IMR-90 (cell line): Measurements from ENCODE around the gene PIGN. TPM values are rescaled to one million over a fixed set of nuclear protein-coding genes. Genes with fewer than 3 reads are reported as not detected.

Experiments
- ATAC-seq: fragments of 200-7000 bp; cut with Tn5 transposase; 2 replicates; pipeline ENCODE4 v1.9.1; 2020; ENCODE audit warnings: low read depth, mild to moderate bottlenecking, moderate library complexity
- BruUV-seq: library from RNA; stranded (reverse); fragments of 400-500 nt; replicated peaks from 2 replicates; lab custom pipeline; 2021; lab: Mats Ljungman, UMichigan
- CTCF ChIA-PET: fragments of 300-600 bp; formaldehyde crosslinking; extraction: SDS; loops from one replicate; lab custom pipeline; 2021; ENCODE audit warnings: antibody characterized with exemption; lab: Yijun Ruan, JAX
- POLR2A ChIA-PET: fragments of 300-600 bp; sonication (Branson Sonifier 250); formaldehyde crosslinking; loops from one replicate; lab custom pipeline; 2022; ENCODE audit warnings: antibody characterized with exemption; ENCODE audit not compliant: unreplicated experiment; lab: Charles Lee
- DNase-seq: peaks from one replicate; pipeline ENCODE4 v3.0.0; 2013
- H2AFZ ChIP-seq: replicated peaks from 2 replicates; pipeline ENCODE3; 2013; ENCODE audit warnings: low read length, mild to moderate bottlenecking; ENCODE audit not compliant: poor library complexity
- H2AK5ac ChIP-seq: 2 replicates; pipeline ENCODE4 v1.6.1; 2013; ENCODE audit warnings: low read depth, low read length, inconsistent platforms
- H2AK9ac ChIP-seq: replicated peaks from 2 replicates; pipeline ENCODE3; 2013; ENCODE audit warnings: mild to moderate bottlenecking, low read depth, low read length, moderate library complexity; ENCODE audit not compliant: poor library complexity
- H2BK120ac ChIP-seq: 2 replicates; pipeline ENCODE4 v1.6.1; 2013; ENCODE audit warnings: low read depth, low read length, inconsistent platforms
- H2BK15ac ChIP-seq: 3 replicates; pipeline ENCODE4 v1.6.1; 2013; ENCODE audit warnings: low read depth, low read length, inconsistent platforms
- H2BK20ac ChIP-seq: 2 replicates; pipeline ENCODE4 v1.6.1; 2013; ENCODE audit warnings: low read depth, mild to moderate bottlenecking, inconsistent platforms, low read length, moderate library complexity
- H2BK5ac ChIP-seq: 2 replicates; pipeline ENCODE4 v1.6.1; 2013; ENCODE audit warnings: mild to moderate bottlenecking, low read depth, low read length, inconsistent platforms; ENCODE audit not compliant: poor library complexity, severe bottlenecking
- H3K14ac ChIP-seq: replicated peaks from 2 replicates; pipeline ENCODE4 v1.6.1; 2013; ENCODE audit warnings: low read depth, low read length, inconsistent platforms
- H3K18ac ChIP-seq: 2 replicates; pipeline ENCODE4 v1.6.1; 2013; ENCODE audit warnings: low read depth, low read length, control low read depth
- H3K23ac ChIP-seq: 2 replicates; pipeline ENCODE4 v1.6.1; 2013; ENCODE audit warnings: low read depth, low read length, inconsistent platforms
- H3K27ac ChIP-seq: 2 replicates; pipeline ENCODE4 v1.5.1; 2013; ENCODE audit warnings: mild to moderate bottlenecking, control low read depth, low read length; ENCODE audit not compliant: insufficient read depth
- H3K27me3 ChIP-seq: 2 replicates; pipeline ENCODE4 v1.6.1; 2013; ENCODE audit warnings: low read length; ENCODE audit not compliant: control insufficient read depth, insufficient read depth
- H3K36me3 ChIP-seq: 2 replicates; pipeline ENCODE4 v1.6.1; 2013; ENCODE audit warnings: low read length, mixed read lengths; ENCODE audit not compliant: control insufficient read depth, insufficient read depth
- H3K4ac ChIP-seq: 2 replicates; pipeline ENCODE4 v1.6.1; 2013; ENCODE audit warnings: low read depth, low read length, inconsistent platforms
- H3K4me1 ChIP-seq: 2 replicates; pipeline ENCODE4 v1.6.1; 2013; ENCODE audit warnings: low read length, mixed read lengths; ENCODE audit not compliant: control insufficient read depth, insufficient read depth
- H3K4me2 ChIP-seq: 2 replicates; pipeline ENCODE4 v1.6.1; 2013; ENCODE audit warnings: low read depth, mild to moderate bottlenecking, control low read depth, low read length, moderate library complexity
- H3K4me3 ChIP-seq: 2 replicates; pipeline ENCODE4 v1.5.1; 2013; ENCODE audit warnings: low read depth, mild to moderate bottlenecking, control low read depth, low read length, moderate library complexity; ENCODE audit not compliant: insufficient read depth
- H3K56ac ChIP-seq: 2 replicates; pipeline ENCODE4 v1.6.1; 2013; ENCODE audit warnings: low read length, inconsistent platforms; ENCODE audit not compliant: insufficient read depth; ENCODE audit errors: extremely low read depth
- H3K79me1 ChIP-seq, 2 experiments: 2 replicates each; pipeline ENCODE4 v1.6.1; 2013; ENCODE audit warnings: low read length in 2 of 2, inconsistent platforms in 1 of 2, low read depth in 1 of 2
- H3K9ac ChIP-seq: 2 replicates; pipeline ENCODE4 v1.6.1; 2013; ENCODE audit warnings: low read depth, low read length, control low read depth
- H3K9me1 ChIP-seq: 2 replicates; pipeline ENCODE4 v1.6.1; 2013; ENCODE audit warnings: low read length, inconsistent platforms; ENCODE audit not compliant: insufficient read depth
- H3K9me3 ChIP-seq: 2 replicates; pipeline ENCODE4 v1.6.1; 2013; ENCODE audit warnings: low read length; ENCODE audit not compliant: control insufficient read depth, insufficient read depth
- H4K20me1 ChIP-seq: 2 replicates; pipeline ENCODE4 v1.6.1; 2013; ENCODE audit warnings: low read length, inconsistent platforms; ENCODE audit not compliant: insufficient read depth
- H4K5ac ChIP-seq: 2 replicates; pipeline ENCODE4 v1.6.1; 2013; ENCODE audit warnings: mild to moderate bottlenecking, low read depth, low read length, control low read depth
- H4K8ac ChIP-seq, 2 experiments: 2 replicates each; pipeline ENCODE4 v1.6.1; 2013; ENCODE audit warnings: low read depth in 2 of 2, low read length in 2 of 2, control low read depth in 1 of 2, inconsistent platforms in 1 of 2
- H4K91ac ChIP-seq: 2 replicates; pipeline ENCODE4 v1.6.1; 2013; ENCODE audit warnings: low read depth, low read length, inconsistent platforms; ENCODE audit not compliant: insufficient read depth
- BHLHE40 ChIP-seq: fragments of 150-350 bp; IDR thresholded peaks from 2 replicates; pipeline ENCODE4 v1.6.1; 2016; ENCODE audit warnings: mild to moderate bottlenecking, low read depth, low read length
- CEBPB ChIP-seq: IDR thresholded peaks from 2 replicates; pipeline ENCODE4 v1.6.1; 2012; ENCODE audit warnings: low read depth, low read length, improper control_type of control experiment
- CHD1 ChIP-seq: IDR thresholded peaks from 2 replicates; pipeline ENCODE4 v1.6.1; 2012; ENCODE audit warnings: low read depth, low read length, improper control_type of control experiment
- ELK1 ChIP-seq: fragments of 150-350 bp; IDR thresholded peaks from 2 replicates; pipeline ENCODE4 v1.6.1; 2016; ENCODE audit warnings: low read depth, mild to moderate bottlenecking, low read length, moderate library complexity, borderline replicate concordance
- FOS ChIP-seq: fragments of 150-350 bp; IDR thresholded peaks from 2 replicates; pipeline ENCODE4 v1.6.1; 2016; ENCODE audit warnings: low read depth, low read length
- MAFK ChIP-seq: IDR thresholded peaks from 2 replicates; pipeline ENCODE4 v1.6.1; 2012; ENCODE audit warnings: low read depth, low read length, improper control_type of control experiment
- MAZ ChIP-seq: IDR thresholded peaks from 2 replicates; pipeline ENCODE4 v1.6.1; 2012; ENCODE audit warnings: low read depth, mild to moderate bottlenecking, low read length, improper control_type of control experiment, moderate library complexity, borderline replicate concordance
- MXI1 ChIP-seq: IDR thresholded peaks from 2 replicates; pipeline ENCODE4 v1.6.1; 2012; ENCODE audit warnings: low read depth, mild to moderate bottlenecking, low read length, moderate library complexity, borderline replicate concordance
- POLR2A ChIP-seq: IDR thresholded peaks from 2 replicates; pipeline ENCODE4 v1.6.1; 2012; ENCODE audit warnings: mild to moderate bottlenecking, low read depth, low read length
- RAD21 ChIP-seq: IDR thresholded peaks from 2 replicates; pipeline ENCODE4 v1.6.1; 2012; ENCODE audit warnings: low read length, improper control_type of control experiment
- RFX5 ChIP-seq: IDR thresholded peaks from 2 replicates; pipeline ENCODE4 v1.8.0; 2012; ENCODE audit warnings: low read depth, mild to moderate bottlenecking, low read length, moderate library complexity
- dilution Hi-C: fragments of 300-500 bp; cut with HindIII; formaldehyde crosslinking; loops from one replicate; pipeline ENCODE4 v1.14.3; 2018; ENCODE audit warnings: low sequenced_read_pairs; ENCODE audit not compliant: unreplicated experiment
- in situ Hi-C: fragments of 300-500 bp; cut with MboI; formaldehyde crosslinking; loops from 3 replicates; pipeline ENCODE4 v1.14.3; 2019; ENCODE audit warnings: low sequenced_read_pairs, inconsistent platforms, mixed read lengths
- intact Hi-C: fragments of 100-400 bp; cut with micrococcal nuclease; formaldehyde crosslinking; loops from 2 replicates; pipeline ENCODE4 v1.10.0; 2022
- polyA plus RNA-seq, 3 experiments: library from polyadenylated mRNA; depleted of rRNA; stranded (reverse); fragments of >200 nt; gene quantifications; 2 replicates each; pipeline ENCODE4 v1.2.3, GENCODE V29; 2012; ENCODE audit warnings: low replicate concordance in 1 of 3
- total RNA-seq: library from RNA; depleted of rRNA; stranded (reverse); fragments of >200 nt; gene quantifications from 2 replicates; pipeline ENCODE4 v1.2.3, GENCODE V29; 2012
- TF ChIP-seq, protein P1 (sequence below): fragments of 150-350 bp; IDR thresholded peaks from 2 replicates; pipeline ENCODE4 v1.6.1; 2017; ENCODE audit warnings: mild to moderate bottlenecking, antibody characterized with exemption, low read length, low read depth

Gene PIGN
- total and polyA plus RNA-seq, 2 of the 4 experiments (the other 2 are of a cell fraction) = 9.0 to 17.9 TPM

- dilution Hi-C loops = no loop called here
- BruUV-seq = no TSS peak
Measured at GRCh38 chr18:62211325-62211828, 24.5 kb upstream of the PIGN start.

More at GRCh38 chr18:62211325-62211828, 24.5 kb upstream of the PIGN start:
- Histone ChIP-seq H2AK5ac (no peak overlapping the region), H4K5ac (no peak overlapping the region), H3K9me1 (0 out of 2 replicates have a peak, but pooled peaks cover 5% of the 10 kb centered on the region), H3K56ac (no peak overlapping the region), H3K9me3 (no peaks in the 10 kb centered on the region), H3K14ac (no peak overlapping the region), H3K4me2 (no peak overlapping the region), H3K36me3 (peaks cover 9% of the 10 kb centered on the region), H2BK20ac (no peak overlapping the region), H2AK9ac (no peak overlapping the region), H2BK120ac (no peak overlapping the region), H3K79me1 (peaks cover 22 to 38% of the 10 kb centered on the region in 2 experiments; a peak in 3 of 4 replicates), H2AFZ (no peak overlapping the region), H3K27ac (no peak overlapping the region), H2BK15ac (no peak overlapping the region), H3K23ac (no peak overlapping the region), H3K27me3 (no peaks in the 10 kb centered on the region), H4K8ac (no peak overlapping the region), H3K4me3 (no peak overlapping the region), H3K18ac (no peak overlapping the region), H3K9ac (no peak overlapping the region), H3K4me1 (no peaks in the 10 kb centered on the region), H4K20me1 (peaks cover 5% of the 10 kb centered on the region; the same call in 1 of the 2 replicates), H4K91ac (no peak overlapping the region), H3K4ac (no peak overlapping the region), H2BK5ac (no peak overlapping the region)
- in situ Hi-C loops (no loop called here), intact Hi-C loops (no loop called here)
- TF ChIP-seq MAZ (no peak), CEBPB (no peak), MAFK (no peak), FOS (no peak), RFX5 (no peak), ELK1 (no peak), RAD21 (no peak), CHD1 (no peak), MXI1 (no peak), POLR2A (no peak), BHLHE40 (no peak)
- TF ChIP-seq, protein P1, sequence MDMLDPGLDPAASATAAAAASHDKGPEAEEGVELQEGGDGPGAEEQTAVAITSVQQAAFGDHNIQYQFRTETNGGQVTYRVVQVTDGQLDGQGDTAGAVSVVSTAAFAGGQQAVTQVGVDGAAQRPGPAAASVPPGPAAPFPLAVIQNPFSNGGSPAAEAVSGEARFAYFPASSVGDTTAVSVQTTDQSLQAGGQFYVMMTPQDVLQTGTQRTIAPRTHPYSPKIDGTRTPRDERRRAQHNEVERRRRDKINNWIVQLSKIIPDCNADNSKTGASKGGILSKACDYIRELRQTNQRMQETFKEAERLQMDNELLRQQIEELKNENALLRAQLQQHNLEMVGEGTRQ = no peak
- ATAC-seq (no peak), DNase-seq (no peak)
- CTCF ChIA-PET = no interaction called here
- POLR2A ChIA-PET = no interaction called here
